ENCODE data around the gene PIEZO1.
A peak's percentile ranks its signal among the peaks of the same experiment; 100 is the strongest.

Gene PIEZO1

GRCh38 chr16:88712362-88712979 lies 72.5 kb downstream of the PIEZO1 start:
- CTCF ChIA-PET: no interaction called here
- H3K27me3 Mint-ChIP-seq: no peaks in the 10 kb centered on the region
- H3K4me3 Mint-ChIP-seq: no peak overlapping the region
- DNase-seq: no peak
- H3K4me1 Mint-ChIP-seq: peaks cover 5% of the 10 kb centered on the region
- peaks cover 7% of the 10 kb centered on the region for H3K36me3 Mint-ChIP-seq
- H3K27ac Mint-ChIP-seq: no peak overlapping the region
- no peaks in the 10 kb centered on the region for H3K9me3 Mint-ChIP-seq

GRCh38 chr16:88711750-88712340 lies 73.2 kb downstream of the PIEZO1 start:
- no peak for DNase-seq
- Mint-ChIP-seq H3K4me1 (peaks cover 11% of the 10 kb centered on the region), H3K27me3 (no peaks in the 10 kb centered on the region), H3K27ac (no peak overlapping the region), H3K4me3 (no peak overlapping the region), H3K36me3 (peaks cover 2% of the 10 kb centered on the region), H3K9me3 (no peaks in the 10 kb centered on the region)
- CTCF ChIA-PET: no interaction called here

GRCh38 chr16:88710556-88710955 lies 74.5 kb downstream of the PIEZO1 start:
- DNase-seq: no peak
- Mint-ChIP-seq H3K27me3 (no peaks in the 10 kb centered on the region), H3K4me3 (no peak overlapping the region), H3K9me3 (no peaks in the 10 kb centered on the region), H3K27ac (peak overlapping the region; percentile 28), H3K4me1 (peaks cover 12% of the 10 kb centered on the region), H3K36me3 (peaks cover under 1% of the 10 kb centered on the region)
- CTCF ChIA-PET: interaction anchor here (1.1 kb wide), 1 partner anchor 27 kb away, joined by 4 read pairs; no protein-coding TSS in a partner anchor

- H3K36me3 Mint-ChIP-seq: peaks cover 28% of the 10 kb centered on the region
- peak overlapping the region; percentile 73 for H3K4me3 Mint-ChIP-seq
- H3K27ac Mint-ChIP-seq: peak overlapping the region; percentile 84
- DNase-seq: no peak
- no peaks in the 10 kb centered on the region for H3K27me3 Mint-ChIP-seq
- H3K9me3 Mint-ChIP-seq: no peaks in the 10 kb centered on the region
- CTCF ChIA-PET: interaction anchor here (1.2 to 1.6 kb wide), 4 partner anchors 20 to 74 kb away, joined by 3 to 5 read pairs (median 4); no protein-coding TSS in a partner anchor
- H3K4me1 Mint-ChIP-seq: peaks cover 33% of the 10 kb centered on the region
Measured at GRCh38 chr16:88706965-88707826, 77.8 kb downstream of the PIEZO1 start.

- Mint-ChIP-seq H3K27me3 (no peaks in the 10 kb centered on the region), H3K4me3 (peak within 1 kb of the TSS; percentile 94), H3K36me3 (peaks cover 35% of the 10 kb centered on the region), H3K27ac (peak within 1 kb of the TSS; percentile 99), H3K9me3 (no peaks in the 10 kb centered on the region), H3K4me1 (peaks cover 33% of the 10 kb centered on the region)
- DNase-seq: peak; percentile 94
- CTCF ChIA-PET: interaction anchor here (1.3 to 1.6 kb wide), 4 partner anchors 19 to 75 kb away, joined by 3 to 5 read pairs (median 4); no protein-coding TSS in a partner anchor
Measured at GRCh38 chr16:88706229-88706964, 78.6 kb downstream of the PIEZO1 start, which contains the start of the genes CTU2 and RNF166. Gene CTU2 (plus strand): TSS chr16:88706503. CDS start chr16:88706531, 28 bp downstream. Gene RNF166 (minus strand): TSS chr16:88706408. CDS start chr16:88706325, 83 bp downstream.

- CTCF ChIA-PET: interaction anchor here (1.2 to 3.1 kb wide), 3 partner anchors 21 to 31 kb away, joined by 3 to 8 read pairs (median 4); no protein-coding TSS in a partner anchor
- Mint-ChIP-seq H3K27ac (peak overlapping the region; percentile 99), H3K36me3 (peaks cover 39% of the 10 kb centered on the region), H3K4me1 (peaks cover 37% of the 10 kb centered on the region), H3K9me3 (no peaks in the 10 kb centered on the region), H3K4me3 (peak overlapping the region; percentile 94), H3K27me3 (no peaks in the 10 kb centered on the region)
- peak; percentile 38 for DNase-seq
Measured at GRCh38 chr16:88705801-88706228, 79.2 kb downstream of the PIEZO1 start.

- peak; percentile 54 for DNase-seq
- peaks cover 44% of the 10 kb centered on the region for H3K36me3 Mint-ChIP-seq
Measured at GRCh38 chr16:88705076-88705684, 79.8 kb downstream of the PIEZO1 start.

GRCh38 chr16:88703486-88704309 lies 81.3 kb downstream of the PIEZO1 start:
- peaks cover 52% of the 10 kb centered on the region for H3K4me1 Mint-ChIP-seq
- peak overlapping the region; percentile 94 for H3K4me3 Mint-ChIP-seq
- H3K36me3 Mint-ChIP-seq: peaks cover 52% of the 10 kb centered on the region

More at GRCh38 chr16:88705076-88705684, 79.8 kb downstream of the PIEZO1 start:
- peak overlapping the region; percentile 99 for H3K27ac Mint-ChIP-seq
- CTCF ChIA-PET: interaction anchor here (0.9 to 3.1 kb wide), 5 partner anchors 20 to 42 kb away, joined by 3 to 8 read pairs (median 4); partner anchors contain the start of gene MVD
- peaks cover 43% of the 10 kb centered on the region for H3K4me1 Mint-ChIP-seq
- no peaks in the 10 kb centered on the region for H3K9me3 Mint-ChIP-seq
- no peaks in the 10 kb centered on the region for H3K27me3 Mint-ChIP-seq
- peak overlapping the region; percentile 94 for H3K4me3 Mint-ChIP-seq

GRCh38 chr16:88702371-88703210 lies 82.4 kb downstream of the PIEZO1 start:
- Mint-ChIP-seq H3K9me3 (no peaks in the 10 kb centered on the region), H3K4me1 (peaks cover 57% of the 10 kb centered on the region), H3K27me3 (no peaks in the 10 kb centered on the region), H3K4me3 (peak overlapping the region; percentile 94), H3K36me3 (peaks cover 61% of the 10 kb centered on the region), H3K27ac (peak overlapping the region; percentile 99)
- CTCF ChIA-PET: interaction anchor here (1.4 to 3.1 kb wide), 4 partner anchors 21 to 35 kb away, joined by 4 to 9 read pairs (median 8); no protein-coding TSS in a partner anchor
- DNase-seq: peak; percentile 39

More at GRCh38 chr16:88703486-88704309, 81.3 kb downstream of the PIEZO1 start:
- CTCF ChIA-PET: interaction anchor here (1.1 to 3.1 kb wide), 4 partner anchors 22 to 39 kb away, joined by 3 to 9 read pairs (median 6); no protein-coding TSS in a partner anchor
- Mint-ChIP-seq H3K27ac (peak overlapping the region; percentile 99), H3K9me3 (no peaks in the 10 kb centered on the region), H3K27me3 (no peaks in the 10 kb centered on the region)
- peak; percentile 86 for DNase-seq

- peak; percentile 41 for DNase-seq
- Mint-ChIP-seq H3K27ac (peak overlapping the region; percentile 99), H3K27me3 (no peaks in the 10 kb centered on the region), H3K36me3 (peaks cover 66% of the 10 kb centered on the region), H3K4me3 (peak overlapping the region; percentile 94), H3K4me1 (peaks cover 54% of the 10 kb centered on the region), H3K9me3 (no peaks in the 10 kb centered on the region)
- CTCF ChIA-PET: interaction anchor here (1.4 to 2.6 kb wide), 3 partner anchors 20 to 36 kb away, joined by 4 to 9 read pairs (median 7); no protein-coding TSS in a partner anchor
Measured at GRCh38 chr16:88701581-88702370, 83.2 kb downstream of the PIEZO1 start.

All from activated naive CD4-positive, alpha-beta T cell treated with anti-CD3 and anti-CD28 coated beads, Interleukin-2, amount 10 ng/mL, durations not matched to agents 7 days and 5 days (primary cell).